Measurements from ENCODE around the gene SCUBE1. TPM values are rescaled to one million over a fixed set of nuclear protein-coding genes. Genes with fewer than 3 reads are reported as not detected.

SCUBE1 gene
- total RNA-seq, 3 donors from 2014 or later (not counting 1 experiment from before 2014, with no cell fraction given): 0.05 to 1.2 (median 0.11) TPM

GRCh38 chr22:43349636-43350035 lies 6.5 kb upstream of the SCUBE1 start:
- H3K36me3 ChIP-seq (ENCODE audit: control insufficient read depth, insufficient read depth, low read length): no peaks in the 10 kb centered on the region
- H3K27ac ChIP-seq (ENCODE audit: low read length): no peak overlapping the region
- H3K4me3 ChIP-seq (ENCODE audit: low read length): no peak overlapping the region
- no peaks in the 10 kb centered on the region for H3K9me3 ChIP-seq (ENCODE audit: control insufficient read depth, insufficient read depth, low read length)
- Mint-ChIP-seq H3K4me1 (peaks cover 0 to 12% of the 10 kb centered on the region in 2 donors), H3K9me3 (no peaks in the 10 kb centered on the region), H3K4me3 (no peak overlapping the region), H3K27ac (no peak overlapping the region), H3K27me3 (ENCODE audit: low read depth in 2 of 2) (peaks cover 42 to 45% of the 10 kb centered on the region in 2 donors), H3K36me3 (no peaks in the 10 kb centered on the region)
- WGBS (ENCODE audit: insufficient coverage): 92% methylated on average over 12 of the region's 12 CpGs
- intact Hi-C loops (cut with micrococcal nuclease): no loop called here
- no peaks in the 10 kb centered on the region for H3K4me1 ChIP-seq (ENCODE audit: control insufficient read depth, insufficient read depth, low read length)
- peaks cover 7% of the 10 kb centered on the region for H3K27me3 ChIP-seq (ENCODE audit: control insufficient read depth, insufficient read depth, low read length)
- no peak for ATAC-seq
- no peak for DNase-seq
- TF ChIP-seq CTCF (IDR thresholded peaks at IDR 0.05): no peak

GRCh38 chr22:43346521-43346929 lies 3.4 kb upstream of the SCUBE1 start:
- H3K27ac Mint-ChIP-seq: no peak overlapping the region
- H3K9me3 Mint-ChIP-seq: no peaks in the 10 kb centered on the region

GRCh38 chr22:43345761-43346301 lies 2.7 kb upstream of the SCUBE1 start:
- ATAC-seq (no peak), DNase-seq (no peak)
- Mint-ChIP-seq H3K4me3 (no peak overlapping the region), H3K4me1 (peaks cover 4 to 30% of the 10 kb centered on the region in 2 donors), H3K36me3 (no peaks in the 10 kb centered on the region), H3K27me3 (ENCODE audit: low read depth in 2 of 2) (peaks cover 62 to 69% of the 10 kb centered on the region in 2 donors), H3K27ac (no peak overlapping the region), H3K9me3 (no peaks in the 10 kb centered on the region)
- no peaks in the 10 kb centered on the region for H3K9me3 ChIP-seq (ENCODE audit: control insufficient read depth, insufficient read depth, low read length)
- H3K4me1 ChIP-seq (ENCODE audit: control insufficient read depth, insufficient read depth, low read length): peaks cover 10% of the 10 kb centered on the region
- 58% methylated on average over 7 of the region's 7 CpGs for WGBS (ENCODE audit: insufficient coverage)
- H3K27ac ChIP-seq (ENCODE audit: low read length): no peak overlapping the region
- intact Hi-C loops (cut with micrococcal nuclease): loop anchor here (1.0 to 2.0 kb wide), 3 partner anchors 39 to 115 kb away; no protein-coding TSS in a partner anchor
- no peak overlapping the region for H3K4me3 ChIP-seq (ENCODE audit: low read length)
- H3K27me3 ChIP-seq (ENCODE audit: control insufficient read depth, insufficient read depth, low read length): peaks cover 28% of the 10 kb centered on the region
- H3K36me3 ChIP-seq (ENCODE audit: control insufficient read depth, insufficient read depth, low read length): no peaks in the 10 kb centered on the region
- no peak for TF ChIP-seq CTCF (IDR thresholded peaks at IDR 0.05)

More at GRCh38 chr22:43346521-43346929, 3.4 kb upstream of the SCUBE1 start:
- no peak overlapping the region for H3K4me3 Mint-ChIP-seq
- intact Hi-C loops (cut with micrococcal nuclease): loop anchor here (1.0 to 2.0 kb wide), 3 partner anchors 38 to 115 kb away; no protein-coding TSS in a partner anchor
- WGBS (ENCODE audit: insufficient coverage): 14% methylated on average over 8 of the region's 8 CpGs
- TF ChIP-seq CTCF (IDR thresholded peaks at IDR 0.05): peak; percentile 89
- H3K4me1 Mint-ChIP-seq: peaks cover 4 to 27% of the 10 kb centered on the region in 2 donors
- H3K36me3 Mint-ChIP-seq: no peaks in the 10 kb centered on the region
- DNase-seq (peak; percentile 69 to 81), ATAC-seq (peak; percentile 57 to 70 (median 68))
- Histone ChIP-seq H3K27me3 (ENCODE audit: control insufficient read depth, insufficient read depth, low read length) (peaks cover 27% of the 10 kb centered on the region), H3K36me3 (ENCODE audit: control insufficient read depth, insufficient read depth, low read length) (no peaks in the 10 kb centered on the region), H3K27ac (ENCODE audit: low read length) (no peak overlapping the region), H3K4me1 (ENCODE audit: control insufficient read depth, insufficient read depth, low read length) (peaks cover 10% of the 10 kb centered on the region), H3K9me3 (ENCODE audit: control insufficient read depth, insufficient read depth, low read length) (no peaks in the 10 kb centered on the region), H3K4me3 (ENCODE audit: low read length) (no peak overlapping the region)
- H3K27me3 Mint-ChIP-seq (ENCODE audit: low read depth in 2 of 2): peaks cover 55 to 62% of the 10 kb centered on the region in 2 donors

GRCh38 chr22:43345356-43345755 lies 2.2 kb upstream of the SCUBE1 start:
- Histone ChIP-seq H3K36me3 (ENCODE audit: control insufficient read depth, insufficient read depth, low read length) (no peaks in the 10 kb centered on the region), H3K9me3 (ENCODE audit: control insufficient read depth, insufficient read depth, low read length) (no peaks in the 10 kb centered on the region), H3K4me1 (ENCODE audit: control insufficient read depth, insufficient read depth, low read length) (peaks cover 10% of the 10 kb centered on the region), H3K4me3 (ENCODE audit: low read length) (no peak overlapping the region), H3K27me3 (ENCODE audit: control insufficient read depth, insufficient read depth, low read length) (peaks cover 28% of the 10 kb centered on the region), H3K27ac (ENCODE audit: low read length) (no peak overlapping the region)
- no peak for ATAC-seq
- 91% methylated on average over 7 of the region's 7 CpGs for WGBS (ENCODE audit: insufficient coverage)
- TF ChIP-seq CTCF (IDR thresholded peaks at IDR 0.05): no peak
- Mint-ChIP-seq H3K36me3 (no peaks in the 10 kb centered on the region), H3K27ac (no peak overlapping the region), H3K4me3 (no peak overlapping the region), H3K4me1 (peaks cover 4 to 30% of the 10 kb centered on the region in 2 donors), H3K27me3 (ENCODE audit: low read depth in 2 of 2) (peaks cover 66 to 74% of the 10 kb centered on the region in 2 donors), H3K9me3 (no peaks in the 10 kb centered on the region)
- no peak for DNase-seq
- intact Hi-C loops (cut with micrococcal nuclease): no loop called here
